Stimulated activated naive CD8-positive, alpha-beta T cell treated with anti-CD3 and anti-CD28 coated beads, Interleukin-15, amount 100 ng/mL, for 72 hours (primary cell): ENCODE data around the gene MAP3K5.
A peak's percentile ranks its signal among the peaks of the same experiment; 100 is the strongest.

Experiments used
- ATAC-seq: fragments of 150-1000 bp; cut with Tn5 transposase; 2 replicates; pipeline ENCODE4 v1.10.0; 2021; ENCODE audit warnings: mild to moderate bottlenecking, moderate library complexity
- DNase-seq, 2 donors: peaks; one replicate each; pipeline ENCODE4 v3.0.0; 2021 to 2022
- H3K27ac Mint-ChIP-seq, 2 donors: one replicate each; pipeline ENCODE4 v1.8.0; 2022; ENCODE audit warnings: mild to moderate bottlenecking in 2 of 2, mixed read lengths in 2 of 2, moderate library complexity in 2 of 2
- H3K27me3 Mint-ChIP-seq: one replicate; pipeline ENCODE4 v1.8.0; 2022; ENCODE audit warnings: mixed read lengths
- H3K4me1 Mint-ChIP-seq: one replicate; pipeline ENCODE4 v1.8.0; 2022; ENCODE audit warnings: mild to moderate bottlenecking, mixed read lengths
- H3K4me3 Mint-ChIP-seq, 2 donors: one replicate each; pipeline ENCODE4 v1.8.0; 2022; ENCODE audit warnings: mild to moderate bottlenecking in 2 of 2, mixed read lengths in 2 of 2, moderate library complexity in 1 of 2
- H3K9me3 Mint-ChIP-seq, 2 donors: one replicate each; pipeline ENCODE4 v1.8.0; 2022; ENCODE audit warnings: mixed read lengths in 2 of 2

The MAP3K5 gene

DNA sequence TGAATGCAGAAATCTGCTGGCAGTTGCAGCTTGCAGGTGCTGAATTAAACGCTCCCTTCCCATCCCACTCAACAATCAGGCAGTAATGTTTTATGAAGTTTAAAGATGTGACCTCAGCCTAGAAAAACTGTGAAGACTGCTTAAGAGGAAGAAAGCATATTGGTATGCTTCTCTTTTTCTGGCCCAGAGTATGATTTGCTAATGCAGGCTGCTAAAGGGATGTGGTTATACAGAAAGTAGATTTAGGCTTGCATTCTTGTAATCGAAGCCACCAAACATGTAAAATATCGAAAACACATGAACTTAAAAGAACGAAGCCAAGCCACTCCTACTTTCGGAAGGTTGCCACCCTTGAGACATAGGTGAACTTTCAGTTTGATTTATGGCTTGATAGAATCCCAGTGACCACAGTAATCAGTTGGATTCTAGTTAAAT is 40.7 kb downstream of the MAP3K5 start:
- Mint-ChIP-seq H3K27ac (peak overlapping the region in 1 of 2 donors; percentile 81), H3K27me3 (peaks cover 18% of the 10 kb centered on the region), H3K9me3 (no peaks in the 10 kb centered on the region), H3K4me1 (peaks cover 73% of the 10 kb centered on the region), H3K4me3 (peak overlapping the region; percentile 65 to 75)
- ATAC-seq (peak; percentile 81), DNase-seq (peak; percentile 29 to 52)

GRCh38 chr6:136750696-136751521 is 41.4 kb downstream of the MAP3K5 start:
- Mint-ChIP-seq H3K27me3 (peaks cover 18% of the 10 kb centered on the region), H3K4me1 (peaks cover 66% of the 10 kb centered on the region), H3K9me3 (no peaks in the 10 kb centered on the region), H3K27ac (peak overlapping the region in 1 of 2 donors; percentile 81), H3K4me3 (peak overlapping the region; percentile 65 to 75)
- DNase-seq (no peak), ATAC-seq (peak; percentile 5)

DNA sequence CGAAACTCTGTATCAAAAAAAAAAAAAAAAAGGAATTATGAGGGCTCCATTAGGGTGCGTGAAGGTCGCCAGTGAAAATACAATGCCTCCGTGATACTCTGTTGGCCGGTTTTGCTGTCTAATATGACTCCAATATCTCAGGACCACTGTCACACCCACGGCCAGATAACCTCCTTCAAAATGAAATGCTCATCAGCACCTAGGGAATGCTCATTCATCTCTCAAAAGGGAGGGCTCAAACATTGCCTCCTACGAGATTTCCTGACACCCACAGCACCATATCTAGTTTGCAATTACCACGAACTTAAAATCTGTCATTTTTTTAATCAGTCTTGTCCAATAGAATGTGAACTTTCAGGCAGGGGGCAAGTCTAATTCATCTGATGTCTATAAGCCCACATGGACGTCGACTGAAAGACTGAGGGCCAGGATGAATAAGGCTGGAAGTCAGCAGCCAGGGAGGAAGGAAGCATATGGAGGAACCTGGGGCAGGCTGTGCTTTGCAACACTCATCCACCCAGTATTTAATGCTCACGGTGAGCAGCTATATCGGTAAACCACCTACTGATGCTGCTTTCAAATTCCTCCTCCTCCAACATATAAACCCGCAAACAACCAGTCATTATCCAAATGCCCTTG is 42.8 kb downstream of the MAP3K5 start:
- Mint-ChIP-seq H3K4me3 (no peak overlapping the region), H3K9me3 (no peaks in the 10 kb centered on the region), H3K27me3 (peaks cover 6% of the 10 kb centered on the region), H3K27ac (no peak overlapping the region), H3K4me1 (peaks cover 52% of the 10 kb centered on the region)
- DNase-seq (no peak), ATAC-seq (no peak)

GRCh38 chr6:136747507-136747906 is 44.8 kb downstream of the MAP3K5 start:
- no peak overlapping the region for H3K27ac Mint-ChIP-seq
- no peaks in the 10 kb centered on the region for H3K27me3 Mint-ChIP-seq
- no peaks in the 10 kb centered on the region for H3K9me3 Mint-ChIP-seq
- ATAC-seq, result no peak
- no peak overlapping the region for H3K4me3 Mint-ChIP-seq
- no peak for DNase-seq
- peaks cover 32% of the 10 kb centered on the region for H3K4me1 Mint-ChIP-seq

GRCh38 chr6:136745300-136745699 is 47.0 kb downstream of the MAP3K5 start:
- no peak for DNase-seq
- Mint-ChIP-seq H3K27me3 (no peaks in the 10 kb centered on the region), H3K4me3 (no peak overlapping the region), H3K9me3 (no peaks in the 10 kb centered on the region), H3K4me1 (peaks cover 10% of the 10 kb centered on the region), H3K27ac (no peak overlapping the region)
- ATAC-seq, result no peak

GRCh38 chr6:136744889-136745288 is 47.4 kb downstream of the MAP3K5 start:
- Mint-ChIP-seq H3K4me1 (peaks cover 6% of the 10 kb centered on the region), H3K27ac (no peak overlapping the region), H3K27me3 (no peaks in the 10 kb centered on the region), H3K9me3 (no peaks in the 10 kb centered on the region), H3K4me3 (no peak overlapping the region)
- DNase-seq (no peak), ATAC-seq (no peak)

DNA sequence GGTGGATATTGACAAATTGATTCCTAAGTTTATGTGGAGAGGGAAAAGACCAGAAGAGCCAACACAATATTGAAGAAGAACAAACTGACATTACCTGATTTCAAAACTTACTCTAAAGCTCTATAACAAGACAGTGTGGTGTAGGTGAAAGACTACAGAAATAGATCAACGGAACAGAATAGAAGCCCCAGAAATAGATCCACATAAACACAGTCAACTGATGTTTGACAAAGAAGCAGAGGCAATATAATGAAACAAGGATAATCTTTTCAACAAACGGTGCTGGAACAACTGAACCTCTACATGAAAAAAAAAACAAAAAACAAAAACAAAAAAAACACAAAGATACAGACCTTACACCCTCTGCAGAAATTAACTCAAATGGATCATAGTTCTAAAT is 50.2 kb downstream of the MAP3K5 start:
- Mint-ChIP-seq H3K4me1 (no peaks in the 10 kb centered on the region), H3K9me3 (no peaks in the 10 kb centered on the region), H3K4me3 (no peak overlapping the region), H3K27me3 (no peaks in the 10 kb centered on the region), H3K27ac (no peak overlapping the region)
- ATAC-seq (no peak), DNase-seq (no peak)

- Mint-ChIP-seq H3K27ac (no peak overlapping the region), H3K27me3 (no peaks in the 10 kb centered on the region), H3K4me3 (no peak overlapping the region), H3K4me1 (no peaks in the 10 kb centered on the region), H3K9me3 (no peaks in the 10 kb centered on the region)
- no peak for DNase-seq
- no peak for ATAC-seq
Observed at GRCh38 chr6:136740050-136740974, 52.0 kb downstream of the MAP3K5 start.

DNA sequence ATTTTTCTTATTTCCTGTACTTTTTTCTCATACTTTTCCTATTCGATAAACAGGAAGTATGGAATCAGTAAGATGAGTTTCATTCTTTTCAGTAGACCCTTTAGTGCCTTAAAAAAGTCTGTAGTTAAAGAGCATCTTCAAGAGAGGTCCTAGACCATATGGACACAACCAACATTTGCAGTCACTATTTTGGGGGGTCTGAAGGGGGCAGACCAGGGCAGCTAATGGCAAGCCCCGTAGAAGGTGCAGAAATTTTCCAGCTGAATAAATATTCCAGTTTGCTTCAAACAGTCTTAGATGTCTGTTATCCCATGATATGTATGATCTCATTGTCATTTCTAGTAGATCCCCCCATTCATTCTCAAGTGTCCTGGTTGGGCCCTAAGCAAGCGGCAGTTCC is 52.8 kb downstream of the MAP3K5 start:
- DNase-seq (no peak), ATAC-seq (no peak)
- no peaks in the 10 kb centered on the region for H3K4me1 Mint-ChIP-seq
- H3K9me3 Mint-ChIP-seq, result no peaks in the 10 kb centered on the region
- no peak overlapping the region for H3K4me3 Mint-ChIP-seq
- no peaks in the 10 kb centered on the region for H3K27me3 Mint-ChIP-seq
- no peak overlapping the region for H3K27ac Mint-ChIP-seq

GRCh38 chr6:136739071-136739470 is 53.2 kb downstream of the MAP3K5 start:
- no peak overlapping the region for H3K27ac Mint-ChIP-seq
- no peaks in the 10 kb centered on the region for H3K27me3 Mint-ChIP-seq
- DNase-seq, result no peak
- H3K9me3 Mint-ChIP-seq, result no peaks in the 10 kb centered on the region
- no peak overlapping the region for H3K4me3 Mint-ChIP-seq
- H3K4me1 Mint-ChIP-seq, result no peaks in the 10 kb centered on the region
- ATAC-seq, result no peak

DNA sequence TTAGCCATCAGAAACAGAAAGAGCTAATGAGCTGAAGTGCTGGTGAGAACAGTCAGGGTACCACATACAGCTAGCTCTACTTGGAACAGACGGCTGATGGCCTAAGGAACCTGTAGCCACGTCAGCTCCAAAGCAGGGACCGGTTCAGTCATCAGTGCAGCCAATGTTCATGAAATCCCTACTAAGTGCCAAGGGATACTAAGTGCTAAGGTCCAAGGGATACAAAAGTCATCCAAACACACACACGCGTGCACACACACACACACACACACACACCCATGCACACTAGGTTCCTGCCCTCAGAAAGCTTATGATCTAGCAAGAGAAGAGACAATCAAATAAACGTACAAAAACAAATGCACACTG is 53.6 kb downstream of the MAP3K5 start:
- no peak for ATAC-seq
- no peak for DNase-seq
- Mint-ChIP-seq H3K27me3 (no peaks in the 10 kb centered on the region), H3K9me3 (no peaks in the 10 kb centered on the region), H3K4me3 (no peak overlapping the region), H3K27ac (no peak overlapping the region), H3K4me1 (no peaks in the 10 kb centered on the region)

DNA sequence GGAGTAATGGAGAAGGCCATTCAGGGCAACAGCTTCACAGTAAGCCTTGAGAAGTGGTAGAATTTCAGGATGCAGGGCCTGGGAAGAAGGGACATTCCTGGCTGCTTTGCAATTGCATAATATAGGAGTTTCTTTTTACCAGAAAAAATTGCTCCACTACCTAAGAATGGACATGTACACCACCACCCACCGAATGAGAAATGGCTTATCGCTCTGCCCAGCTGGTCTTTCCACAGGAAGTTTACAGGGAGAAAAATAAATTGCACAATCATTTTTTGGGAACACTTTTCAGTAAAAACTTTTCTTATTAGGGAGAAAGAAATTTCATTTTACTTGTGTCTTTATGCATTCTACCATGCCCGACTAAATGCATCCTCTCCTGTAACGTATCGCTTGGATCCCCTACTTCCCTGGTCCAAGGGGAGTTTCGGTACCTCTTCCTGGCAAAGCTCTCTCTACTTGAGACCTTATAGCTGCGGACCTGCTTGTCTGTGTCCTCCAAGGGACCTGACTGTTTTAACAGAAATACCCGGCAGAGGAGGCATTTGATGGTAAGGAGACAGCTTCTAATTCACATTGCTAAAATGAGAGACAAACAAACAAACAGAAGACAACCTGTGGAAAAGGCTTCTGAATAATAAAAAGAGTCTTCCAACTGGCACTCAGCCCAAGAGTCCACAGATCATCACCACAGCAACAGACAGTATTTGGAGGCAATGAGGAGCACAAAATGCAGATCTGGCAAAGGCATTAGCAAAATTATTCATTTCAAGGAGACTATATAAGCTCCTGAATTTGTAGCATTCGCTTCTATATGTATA is 54.2 kb downstream of the MAP3K5 start:
- H3K27ac Mint-ChIP-seq, result no peak overlapping the region
- DNase-seq (no peak), ATAC-seq (no peak)

DNA sequence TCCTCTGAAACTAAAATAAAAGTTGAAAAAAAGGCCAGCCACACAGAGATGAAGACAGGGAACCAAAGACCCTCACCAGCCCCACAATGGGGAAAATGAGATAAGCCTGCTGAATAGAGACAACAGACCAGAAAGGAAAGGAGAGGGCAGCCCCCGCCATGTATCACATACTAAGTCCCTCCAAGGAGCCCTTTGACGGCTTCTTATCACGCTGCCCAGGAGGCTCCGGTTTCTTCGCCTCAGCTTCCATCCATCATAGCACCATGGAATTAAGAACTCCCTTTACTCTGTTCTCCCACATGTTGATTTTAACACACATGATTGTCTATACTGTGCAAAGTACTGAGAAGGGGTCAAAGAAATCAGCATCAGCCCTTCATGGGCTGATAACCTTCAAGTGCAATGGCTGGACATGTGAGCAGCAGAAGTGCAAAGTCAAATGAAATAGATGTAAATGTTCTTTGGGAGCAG is 54.9 kb downstream of the MAP3K5 start:
- Mint-ChIP-seq H3K27ac (no peak overlapping the region), H3K9me3 (no peaks in the 10 kb centered on the region), H3K4me1 (no peaks in the 10 kb centered on the region), H3K27me3 (no peaks in the 10 kb centered on the region), H3K4me3 (no peak overlapping the region)
- DNase-seq (no peak), ATAC-seq (no peak)

More for the DNA sequence above, 54.2 kb downstream of the MAP3K5 start:
- no peaks in the 10 kb centered on the region for H3K4me1 Mint-ChIP-seq
- H3K9me3 Mint-ChIP-seq, result no peaks in the 10 kb centered on the region
- H3K4me3 Mint-ChIP-seq, result no peak overlapping the region
- no peaks in the 10 kb centered on the region for H3K27me3 Mint-ChIP-seq

DNA sequence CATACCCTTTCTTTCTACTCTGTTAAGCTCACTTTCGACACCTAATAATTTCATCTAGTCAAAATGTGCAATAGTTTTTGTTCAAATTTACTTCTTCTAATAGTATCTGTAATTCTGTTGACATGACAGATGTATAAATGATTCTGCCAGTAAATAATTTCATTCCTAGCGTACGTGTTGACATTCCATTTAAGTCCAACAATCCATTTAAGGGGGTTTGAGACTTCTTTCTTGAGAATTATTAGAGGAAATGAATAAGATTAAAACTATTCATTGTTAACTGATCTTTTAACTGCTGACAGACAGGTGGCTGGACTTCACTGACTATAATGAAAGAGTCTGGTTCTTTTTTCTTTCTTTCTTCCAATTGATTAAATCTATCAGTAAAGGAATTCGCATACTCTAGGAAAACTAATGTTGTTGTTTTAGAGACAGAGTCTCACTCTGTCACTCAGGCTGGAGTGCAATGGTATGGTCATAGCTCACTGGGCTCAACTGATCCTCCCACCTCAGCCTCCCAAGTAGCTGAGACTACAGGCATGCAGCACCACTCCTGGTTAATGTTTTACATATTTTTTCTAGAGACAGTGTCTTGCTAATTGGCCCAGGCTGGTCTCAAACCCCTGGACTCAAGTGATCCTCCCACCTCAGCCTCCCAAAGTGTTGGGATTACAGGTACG is 55.9 kb downstream of the MAP3K5 start:
- no peak for DNase-seq
- no peak for ATAC-seq
- Mint-ChIP-seq H3K4me3 (no peak overlapping the region), H3K27ac (no peak overlapping the region), H3K27me3 (no peaks in the 10 kb centered on the region), H3K4me1 (no peaks in the 10 kb centered on the region), H3K9me3 (no peaks in the 10 kb centered on the region)
